SIG-M5 treated with dmso at 0.1 percent for 504 hours (cell line): ENCODE results near the gene GALNTL6.

Source experiments
- DNase-seq: peaks from one replicate; lab custom pipeline; 2025; ENCODE audit not compliant: unreplicated experiment; lab: John Stamatoyannopoulos, UW

Gene GALNTL6

GRCh38 chr4:171985129-171985528 is 171.9 kb downstream of the GALNTL6 start:
- DNase-seq = no peak

- no peak for DNase-seq
Observed at GRCh38 chr4:171993247-171993646, 180.0 kb downstream of the GALNTL6 start.

GRCh38 chr4:172007889-172008288 is 194.7 kb downstream of the GALNTL6 start:
- DNase-seq = no peak

GRCh38 chr4:172009446-172010230 is 196.4 kb downstream of the GALNTL6 start:
- no peak for DNase-seq

GRCh38 chr4:172011196-172011595 is 198.0 kb downstream of the GALNTL6 start:
- DNase-seq = peak; percentile 20

- DNase-seq = no peak
Observed at GRCh38 chr4:172018358-172018757, 205.2 kb downstream of the GALNTL6 start.

- DNase-seq = no peak
Observed at GRCh38 chr4:172035562-172035961, 222.4 kb downstream of the GALNTL6 start.

GRCh38 chr4:172040766-172041165 is 227.6 kb downstream of the GALNTL6 start:
- no peak for DNase-seq

- no peak for DNase-seq
Observed at GRCh38 chr4:172042714-172043114, 229.5 kb downstream of the GALNTL6 start.

GRCh38 chr4:172045981-172046380 is 232.8 kb downstream of the GALNTL6 start:
- DNase-seq = no peak

- DNase-seq = no peak
Observed at GRCh38 chr4:172048666-172049065, 235.5 kb downstream of the GALNTL6 start.

- DNase-seq = no peak
Observed at GRCh38 chr4:172050911-172051310, 237.7 kb downstream of the GALNTL6 start.

GRCh38 chr4:172055046-172055445 is 241.8 kb downstream of the GALNTL6 start:
- DNase-seq = no peak

- no peak for DNase-seq
Observed at GRCh38 chr4:172055498-172055897, 242.3 kb downstream of the GALNTL6 start.

GRCh38 chr4:172061204-172061603 is 248.0 kb downstream of the GALNTL6 start:
- DNase-seq = peak; percentile 33

GRCh38 chr4:172068506-172068905 is 255.3 kb downstream of the GALNTL6 start:
- DNase-seq = no peak

- DNase-seq = no peak
Observed at GRCh38 chr4:172073590-172073989, 260.4 kb downstream of the GALNTL6 start.

GRCh38 chr4:172083272-172083671 is 270.1 kb downstream of the GALNTL6 start:
- DNase-seq = no peak

GRCh38 chr4:172088556-172088955 is 275.4 kb downstream of the GALNTL6 start:
- no peak for DNase-seq

GRCh38 chr4:172095161-172095560 is 282.0 kb downstream of the GALNTL6 start:
- no peak for DNase-seq

GRCh38 chr4:172096786-172097185 is 283.6 kb downstream of the GALNTL6 start:
- DNase-seq = no peak

GRCh38 chr4:172099376-172099775 is 286.2 kb downstream of the GALNTL6 start:
- DNase-seq = no peak

GRCh38 chr4:172103456-172103855 is 290.3 kb downstream of the GALNTL6 start:
- DNase-seq = no peak
